K562 (cell line): ENCODE measurements around the gene BIRC5. TPM values are rescaled to one million over a fixed set of nuclear protein-coding genes. Genes with fewer than 3 reads are reported as not detected.

Source experiments
- CHD2 ChIP-seq: IDR thresholded peaks from 2 replicates; pipeline ENCODE4 v1.6.1; 2011; ENCODE audit warnings: low read depth, low read length
- FOXA3 ChIP-seq, 2 experiments: fragments of 450-650 bp in 1 of 2; sonication (generic) in 1 of 2; formaldehyde crosslinking; IDR thresholded peaks in 1 of 2; conservative IDR thresholded peaks in 1 of 2; 2 replicates each; pipeline versions ENCODE4 v1.4.0 to v1.8.0; 2020 to 2022; ENCODE audit warnings: mild to moderate bottlenecking in 2 of 2, missing genetic modification reagents in 1 of 2
- FOXM1 ChIP-seq, 2 experiments: fragments of 450-650 bp in 1 of 2; sonication (generic) in 1 of 2; formaldehyde crosslinking in 1 of 2; IDR thresholded peaks; 2 replicates each; pipeline versions ENCODE4 v1.6.1 to v1.9.0; 2017 to 2022; ENCODE audit warnings: low read depth in 2 of 2, mild to moderate bottlenecking in 2 of 2, missing genetic modification reagents in 1 of 2, moderate library complexity in 1 of 2
- GMEB1 ChIP-seq: fragments of 250-450 bp; sonication (Bioruptor Pico); IDR thresholded peaks from 2 replicates; pipeline ENCODE4 v1.4.0; 2020; ENCODE audit warnings: mild to moderate bottlenecking
- JUN ChIP-seq, 2 experiments: sonication (generic) in 1 of 2; formaldehyde crosslinking in 1 of 2; IDR thresholded peaks; 2 replicates each; pipeline versions ENCODE4 v1.6.1 to v1.8.0; 2012 to 2022; ENCODE audit warnings: borderline replicate concordance in 2 of 2, mild to moderate bottlenecking in 2 of 2, improper control_type of control experiment in 1 of 2, low read depth in 1 of 2, low read length in 1 of 2, missing genetic modification reagents in 1 of 2
- MEF2A ChIP-seq: IDR thresholded peaks from 2 replicates; pipeline ENCODE4 v1.6.1; 2011; ENCODE audit warnings: low read depth, mild to moderate bottlenecking, low read length, moderate library complexity; ENCODE audit not compliant: control insufficient read depth
- MYNN ChIP-seq, 2 experiments: sonication (generic); formaldehyde crosslinking in 1 of 2; IDR thresholded peaks; 2 replicates each; pipeline versions ENCODE4 v1.5.0 to v1.6.1; 2016 to 2020; ENCODE audit warnings: antibody characterized with exemption in 1 of 2, missing genetic modification reagents in 1 of 2
- STAG1 ChIP-seq: sonication (generic); formaldehyde crosslinking; IDR thresholded peaks from 2 replicates; pipeline ENCODE4 v1.5.0; 2020; ENCODE audit warnings: missing genetic modification reagents, borderline replicate concordance
- STAT5B ChIP-seq: fragments of 250-450 bp; sonication (Bioruptor Pico); IDR thresholded peaks from 2 replicates; pipeline ENCODE4 v1.8.0; 2021; ENCODE audit warnings: mild to moderate bottlenecking, inconsistent platforms
- ZNF347 ChIP-seq: fragments of 450-650 bp; formaldehyde crosslinking; IDR thresholded peaks from 2 replicates; pipeline ENCODE4 v1.4.0; 2020; ENCODE audit warnings: low read depth, mild to moderate bottlenecking, moderate library complexity
- ZNF639 ChIP-seq, 2 experiments: fragments of 200-800 bp in 1 of 2; sonication (Bioruptor generic) in 1 of 2; sonication (generic) in 1 of 2; formaldehyde crosslinking in 1 of 2; IDR thresholded peaks in 1 of 2; conservative IDR thresholded peaks in 1 of 2; 2 replicates each; pipeline versions ENCODE4 v1.5.0 to v1.6.1; 2016 to 2020; ENCODE audit warnings: missing compliant biosample characterization in 1 of 2, missing genetic modification characterization in 1 of 2, missing genetic modification reagents in 1 of 2
- polyA plus RNA-seq, 8 experiments: library from polyadenylated mRNA; depleted of rRNA in 4 of 8; stranded (reverse) in 5 of 8; unstranded in 3 of 8; fragments of >200 nt; fragmentation: Nextera tagmentation in 2 of 8; fragmentation: Illumina TruSeq in 1 of 8; extraction: Ambion mirVana in 2 of 8; extraction: Trizol in 1 of 8; gene quantifications; 2 replicates each; pipeline versions ENCODE4 v1.2.1 to v1.2.3, GENCODE V29; 2011 to 2014; ENCODE audit warnings: inconsistent platforms in 1 of 8, missing spikeins in 1 of 8
- total RNA-seq, 7 experiments: library from RNA; depleted of rRNA in 6 of 7; stranded (reverse); fragments of >200 nt in 6 of 7; fragmentation: Illumina TruSeq in 2 of 7; extraction: Trizol in 2 of 7; gene quantifications; 2 replicates each; pipeline versions ENCODE4 v1.2.1 to v1.2.3, GENCODE V29; 2011 to 2021; ENCODE audit warnings: low replicate concordance in 1 of 7
- TF ChIP-seq, protein P1 (sequence below): sonication (generic); formaldehyde crosslinking; IDR thresholded peaks from 2 replicates; pipeline ENCODE4 v1.8.1; 2023; ENCODE audit warnings: mild to moderate bottlenecking, missing genetic modification reagents
- TF ChIP-seq, protein P2 (sequence below), 2 experiments: fragments of 450-650 bp; IDR thresholded peaks; 2 replicates each; pipeline ENCODE4 v1.6.1; 2018; ENCODE audit warnings: mild to moderate bottlenecking in 2 of 2, low read depth in 1 of 2; ENCODE audit not compliant: partially characterized antibody in 2 of 2

Gene BIRC5
- total and polyA plus RNA-seq, 9 of the 15 experiments (the other 6 are each of a cell fraction or from before 2014, with no cell fraction given): 64.4 to 140 (median 101) TPM

GRCh38 chr17:78253946-78254672, 40.1 kb downstream of the BIRC5 start (continued):
- TF ChIP-seq JUN (IDR thresholded peaks at IDR 0.05; ENCODE audit: borderline replicate concordance, low read depth, low read length) (no peak; the same call in 1 of the 2 replicates), JUN (CRISPR knock-in tag; IDR thresholded peaks at IDR 0.05; ENCODE audit: borderline replicate concordance) (peak; percentile 65; the same call in 1 of the 2 replicates), ZNF347 (no peak), MYNN (IDR thresholded peaks at IDR 0.05) (no peak), MYNN (CRISPR knock-in tag; IDR thresholded peaks at IDR 0.05) (no peak), GMEB1 (CRISPR knock-in tag) (peak; percentile 99), MEF2A (no peak), ZNF639 (CRISPR knock-in tag; conservative IDR thresholded peaks at IDR 0.05 in 1 of 2, IDR thresholded peaks at IDR 0.05 in 1 of 2) (no peak), STAG1 (CRISPR knock-in tag) (no peak), CHD2 (peak; percentile 50; the same call in 1 of the 2 replicates), STAT5B (CRISPR knock-in tag) (no peak), FOXM1 (IDR thresholded peaks at IDR 0.05; ENCODE audit: low read depth) (no peak), FOXM1 (CRISPR knock-in tag; IDR thresholded peaks at IDR 0.05; ENCODE audit: low read depth) (peak; percentile 94), FOXA3 (CRISPR knock-in tag; conservative IDR thresholded peaks at IDR 0.05 in 1 of 2, IDR thresholded peaks at IDR 0.05 in 1 of 2) (0 out of 4 replicates have a peak, but pooled peaks of 1 of the 2 experiments have one; percentile 18)
- TF ChIP-seq, protein P1, sequence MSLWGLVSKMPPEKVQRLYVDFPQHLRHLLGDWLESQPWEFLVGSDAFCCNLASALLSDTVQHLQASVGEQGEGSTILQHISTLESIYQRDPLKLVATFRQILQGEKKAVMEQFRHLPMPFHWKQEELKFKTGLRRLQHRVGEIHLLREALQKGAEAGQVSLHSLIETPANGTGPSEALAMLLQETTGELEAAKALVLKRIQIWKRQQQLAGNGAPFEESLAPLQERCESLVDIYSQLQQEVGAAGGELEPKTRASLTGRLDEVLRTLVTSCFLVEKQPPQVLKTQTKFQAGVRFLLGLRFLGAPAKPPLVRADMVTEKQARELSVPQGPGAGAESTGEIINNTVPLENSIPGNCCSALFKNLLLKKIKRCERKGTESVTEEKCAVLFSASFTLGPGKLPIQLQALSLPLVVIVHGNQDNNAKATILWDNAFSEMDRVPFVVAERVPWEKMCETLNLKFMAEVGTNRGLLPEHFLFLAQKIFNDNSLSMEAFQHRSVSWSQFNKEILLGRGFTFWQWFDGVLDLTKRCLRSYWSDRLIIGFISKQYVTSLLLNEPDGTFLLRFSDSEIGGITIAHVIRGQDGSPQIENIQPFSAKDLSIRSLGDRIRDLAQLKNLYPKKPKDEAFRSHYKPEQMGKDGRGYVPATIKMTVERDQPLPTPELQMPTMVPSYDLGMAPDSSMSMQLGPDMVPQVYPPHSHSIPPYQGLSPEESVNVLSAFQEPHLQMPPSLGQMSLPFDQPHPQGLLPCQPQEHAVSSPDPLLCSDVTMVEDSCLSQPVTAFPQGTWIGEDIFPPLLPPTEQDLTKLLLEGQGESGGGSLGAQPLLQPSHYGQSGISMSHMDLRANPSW (CRISPR knock-in tag): no peak
- TF ChIP-seq, protein P2, sequence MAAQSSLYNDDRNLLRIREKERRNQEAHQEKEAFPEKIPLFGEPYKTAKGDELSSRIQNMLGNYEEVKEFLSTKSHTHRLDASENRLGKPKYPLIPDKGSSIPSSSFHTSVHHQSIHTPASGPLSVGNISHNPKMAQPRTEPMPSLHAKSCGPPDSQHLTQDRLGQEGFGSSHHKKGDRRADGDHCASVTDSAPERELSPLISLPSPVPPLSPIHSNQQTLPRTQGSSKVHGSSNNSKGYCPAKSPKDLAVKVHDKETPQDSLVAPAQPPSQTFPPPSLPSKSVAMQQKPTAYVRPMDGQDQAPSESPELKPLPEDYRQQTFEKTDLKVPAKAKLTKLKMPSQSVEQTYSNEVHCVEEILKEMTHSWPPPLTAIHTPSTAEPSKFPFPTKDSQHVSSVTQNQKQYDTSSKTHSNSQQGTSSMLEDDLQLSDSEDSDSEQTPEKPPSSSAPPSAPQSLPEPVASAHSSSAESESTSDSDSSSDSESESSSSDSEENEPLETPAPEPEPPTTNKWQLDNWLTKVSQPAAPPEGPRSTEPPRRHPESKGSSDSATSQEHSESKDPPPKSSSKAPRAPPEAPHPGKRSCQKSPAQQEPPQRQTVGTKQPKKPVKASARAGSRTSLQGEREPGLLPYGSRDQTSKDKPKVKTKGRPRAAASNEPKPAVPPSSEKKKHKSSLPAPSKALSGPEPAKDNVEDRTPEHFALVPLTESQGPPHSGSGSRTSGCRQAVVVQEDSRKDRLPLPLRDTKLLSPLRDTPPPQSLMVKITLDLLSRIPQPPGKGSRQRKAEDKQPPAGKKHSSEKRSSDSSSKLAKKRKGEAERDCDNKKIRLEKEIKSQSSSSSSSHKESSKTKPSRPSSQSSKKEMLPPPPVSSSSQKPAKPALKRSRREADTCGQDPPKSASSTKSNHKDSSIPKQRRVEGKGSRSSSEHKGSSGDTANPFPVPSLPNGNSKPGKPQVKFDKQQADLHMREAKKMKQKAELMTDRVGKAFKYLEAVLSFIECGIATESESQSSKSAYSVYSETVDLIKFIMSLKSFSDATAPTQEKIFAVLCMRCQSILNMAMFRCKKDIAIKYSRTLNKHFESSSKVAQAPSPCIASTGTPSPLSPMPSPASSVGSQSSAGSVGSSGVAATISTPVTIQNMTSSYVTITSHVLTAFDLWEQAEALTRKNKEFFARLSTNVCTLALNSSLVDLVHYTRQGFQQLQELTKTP (IDR thresholded peaks at IDR 0.05; ENCODE audit: low read depth in 1 of 2, partially characterized antibody in 2 of 2): peak in 1 of 2 experiments; percentile 95
